K562 (cell line): Measurements from ENCODE around the gene KIF21A. TPM values are rescaled to one million over a fixed set of nuclear protein-coding genes. Genes with fewer than 3 reads are reported as not detected.
"Not testable (repeated sequence)": the region's sequence is repeated elsewhere in the genome, so short reads cannot be mapped to it uniquely, and the experiment has no call there.

Source experiments
- ATAC-seq: fragments of 200-7000 bp; cut with Tn5 transposase; 3 replicates; pipeline ENCODE4 v1.9.1; 2020; ENCODE audit warnings: moderate library complexity
- BruUV-seq: library from RNA; stranded (reverse); fragments of 400-500 nt; replicated peaks from 2 replicates; lab custom pipeline; 2021; lab: Mats Ljungman, UMichigan
- CTCF ChIA-PET: fragments of 300-600 bp; formaldehyde crosslinking; extraction: SDS; loops from one replicate; lab custom pipeline; 2021; ENCODE audit warnings: low intra/inter-chr PET ratio; lab: Yijun Ruan, JAX
- POLR2A ChIA-PET: fragments of 300-600, 350-650 bp; sonication (Branson Sonifier 250); formaldehyde crosslinking; extraction: SDS; loops from one replicate; lab custom pipeline; 2021; ENCODE audit warnings: antibody characterized with exemption, inconsistent platforms; lab: Yijun Ruan, JAX
- DNase-seq, 4 experiments: peaks; one replicate each; pipeline versions ENCODE4 v3.0.0 to v3.0.0-alpha.2; 2011 to 2018; ENCODE audit warnings: low spot score in 3 of 4, mixed read lengths in 3 of 4; ENCODE audit errors: extremely low read depth in 1 of 4
- FAIRE-seq: peaks from 2 replicates; lab custom pipeline; 2011; peaks lifted over from hg19 to GRCh38; lab: Jason Lieb, UNC
- H2AFZ ChIP-seq: 2 replicates; pipeline ENCODE4 v1.6.0; 2011; ENCODE audit warnings: low read depth, low read length, control low read depth, inconsistent platforms
- H3K27ac ChIP-seq: fragments of 200-600 bp; 3 replicates; pipeline ENCODE4 v1.8.0; 2011; ENCODE audit warnings: low read depth, mild to moderate bottlenecking, control low read depth, inconsistent platforms, low read length, moderate library complexity, mixed read lengths; ENCODE audit errors: extremely low read depth
- H3K27me3 ChIP-seq, 2 experiments: fragments of 300-600 bp in 1 of 2; 2 replicates in 1 of 2; 3 replicates in 1 of 2; pipeline versions ENCODE4 v1.6.0 to v1.8.0; 2011; ENCODE audit warnings: inconsistent platforms in 2 of 2, low read length in 2 of 2, mild to moderate bottlenecking in 1 of 2, mixed read lengths in 1 of 2, moderate library complexity in 1 of 2; ENCODE audit not compliant: control insufficient read depth in 2 of 2, insufficient read depth in 2 of 2
- H3K36me3 ChIP-seq: fragments of 300-600 bp; 3 replicates; pipeline ENCODE4 v1.8.0; 2011; ENCODE audit warnings: mild to moderate bottlenecking, low read length, inconsistent platforms; ENCODE audit not compliant: control insufficient read depth, insufficient read depth
- H3K4me1 ChIP-seq, 2 experiments: fragments of 200-600 bp in 1 of 2; replicated peaks in 1 of 2; 2 replicates in 1 of 2; 3 replicates in 1 of 2; pipeline versions ENCODE4 v1.5.1 to v1.8.0; 2011; ENCODE audit warnings: inconsistent platforms in 2 of 2, low read length in 2 of 2, mild to moderate bottlenecking in 1 of 2, mixed read lengths in 1 of 2, moderate library complexity in 1 of 2; ENCODE audit not compliant: control insufficient read depth in 2 of 2, insufficient read depth in 2 of 2
- H3K4me2 ChIP-seq: 2 replicates; pipeline ENCODE4 v1.6.1; 2011; ENCODE audit warnings: low read length, control low read depth, inconsistent platforms, mixed read lengths; ENCODE audit not compliant: insufficient read depth
- H3K4me3 ChIP-seq: fragments of 200-600 bp; sonication (generic), shearing (Covaris generic); 2 replicates; pipeline ENCODE4 v1.5.1; 2016; ENCODE audit warnings: control low read depth, inconsistent platforms
- H3K79me2 ChIP-seq: fragments of 200-600 bp; 3 replicates; pipeline ENCODE4 v1.8.0; 2011; ENCODE audit warnings: low read length, inconsistent platforms; ENCODE audit not compliant: control insufficient read depth, insufficient read depth
- H3K9ac ChIP-seq, 2 experiments: 2 replicates each; pipeline versions ENCODE4 v1.6.0 to v1.6.1; 2011; ENCODE audit warnings: low read depth in 2 of 2, low read length in 2 of 2, control low read depth in 1 of 2, inconsistent platforms in 1 of 2, mild to moderate bottlenecking in 1 of 2, mixed read lengths in 1 of 2; ENCODE audit not compliant: insufficient read depth in 1 of 2
- H3K9me1 ChIP-seq: one replicate; pipeline ENCODE4 v1.6.0; 2011; ENCODE audit warnings: inconsistent platforms, mild to moderate bottlenecking, low read length, moderate library complexity; ENCODE audit not compliant: control insufficient read depth, insufficient read depth
- H3K9me3 ChIP-seq: replicated peaks from 2 replicates; pipeline ENCODE4 v1.5.1; 2011; ENCODE audit warnings: low read depth, low read length, inconsistent platforms; ENCODE audit not compliant: control insufficient read depth, insufficient read depth
- H4K20me1 ChIP-seq: replicated peaks from 2 replicates; pipeline ENCODE4 v1.6.1; 2011; ENCODE audit warnings: low read length, inconsistent platforms, mixed read lengths; ENCODE audit not compliant: control insufficient read depth, insufficient read depth
- FOSL1 ChIP-seq: fragments of 200-800 bp; sonication (Bioruptor generic); conservative IDR thresholded peaks from 2 replicates; pipeline ENCODE4 v1.6.1; 2016; ENCODE audit warnings: missing genetic modification characterization, missing compliant biosample characterization
- FOXA3 ChIP-seq, 2 experiments: fragments of 450-650 bp in 1 of 2; sonication (generic) in 1 of 2; formaldehyde crosslinking; IDR thresholded peaks in 1 of 2; conservative IDR thresholded peaks in 1 of 2; 2 replicates each; pipeline versions ENCODE4 v1.4.0 to v1.8.0; 2020 to 2022; ENCODE audit warnings: mild to moderate bottlenecking in 2 of 2, missing genetic modification reagents in 1 of 2
- JUND ChIP-seq, 2 experiments: IDR thresholded peaks; 2 replicates in 1 of 2; 3 replicates in 1 of 2; pipeline ENCODE4 v1.6.1; 2011; ENCODE audit warnings: borderline replicate concordance in 2 of 2, low read depth in 2 of 2, low read length in 2 of 2, improper control_type of control experiment in 1 of 2, missing biosample characterization in 1 of 2, missing genetic modification characterization in 1 of 2, missing genetic modification reagents in 1 of 2
- ZNF644 ChIP-seq: fragments of 200-800 bp; sonication (Bioruptor generic); IDR thresholded peaks from 2 replicates; pipeline ENCODE4 v1.6.1; 2016; ENCODE audit warnings: low read depth, missing genetic modification characterization, missing compliant biosample characterization
- WGBS: fragments of 100-300 bp; shearing (Covaris generic); methylation state at CpG from one replicate; pipeline ENCODE4 v1.1.6; 2016; ENCODE audit warnings: low coverage, mixed read lengths; ENCODE audit not compliant: insufficient coverage; ENCODE audit errors: missing lambda C conversion rate; 5-methylcytosine and 5-hydroxymethylcytosine counted together
- in situ Hi-C: fragments of 300-500 bp; cut with MboI; formaldehyde crosslinking; loops from 4 replicates; pipeline ENCODE4 v1.15.0; 2018; ENCODE audit warnings: inconsistent platforms, mixed read lengths
- intact Hi-C: fragments of 100-400 bp; cut with micrococcal nuclease; formaldehyde crosslinking; loops from 2 replicates; pipeline ENCODE4 v1.14.2; 2022
- polyA plus RNA-seq, 8 experiments: library from polyadenylated mRNA; depleted of rRNA in 4 of 8; stranded (reverse) in 5 of 8; unstranded in 3 of 8; fragments of >200 nt; fragmentation: Nextera tagmentation in 2 of 8; fragmentation: Illumina TruSeq in 1 of 8; extraction: Ambion mirVana in 2 of 8; extraction: Trizol in 1 of 8; gene quantifications; 2 replicates each; pipeline versions ENCODE4 v1.2.1 to v1.2.3, GENCODE V29; 2011 to 2014; ENCODE audit warnings: inconsistent platforms in 1 of 8, missing spikeins in 1 of 8
- total RNA-seq, 7 experiments: library from RNA; depleted of rRNA in 6 of 7; stranded (reverse); fragments of >200 nt in 6 of 7; fragmentation: Illumina TruSeq in 2 of 7; extraction: Trizol in 2 of 7; gene quantifications; 2 replicates each; pipeline versions ENCODE4 v1.2.1 to v1.2.3, GENCODE V29; 2011 to 2021; ENCODE audit warnings: low replicate concordance in 1 of 7

The KIF21A gene
- total and polyA plus RNA-seq, 9 of the 15 experiments (the other 6 are each of a cell fraction or from before 2014, with no cell fraction given) = 17.7 to 45.0 (median 30.3) TPM

GRCh38 chr12:39475136-39475535, 32.2 kb upstream of the KIF21A start:
- H3K9me1 ChIP-seq, FAIRE-seq, H3K4me1 ChIP-seq, CTCF ChIA-PET, H3K36me3 ChIP-seq, DNase-seq, in situ Hi-C loops, intact Hi-C loops, H3K79me2 ChIP-seq, ATAC-seq, H3K27ac ChIP-seq, H3K4me3 ChIP-seq, H3K9ac ChIP-seq, H3K27me3 ChIP-seq, BruUV-seq, H3K9me3 ChIP-seq, H4K20me1 ChIP-seq: not testable (repeated sequence)
- peak overlapping the region; percentile 44; the same call in 1 of the 2 replicates for H2AFZ ChIP-seq
- 35% methylated on average over 7 of the region's 11 CpGs for WGBS
- peak in 1 of 2 experiments; percentile 28; a peak in 1 of 4 replicates for TF ChIP-seq FOXA3 (CRISPR knock-in tag; conservative IDR thresholded peaks at IDR 0.05 in 1 of 2, IDR thresholded peaks at IDR 0.05 in 1 of 2)
- 0 out of 2 replicates have a peak overlapping the region, but pooled peaks have one; percentile 18 for H3K4me2 ChIP-seq
- POLR2A ChIA-PET = interaction anchor here (1.0 kb wide), 1 partner anchor 31 kb away, joined by 3 read pairs; no protein-coding TSS in a partner anchor

DNA sequence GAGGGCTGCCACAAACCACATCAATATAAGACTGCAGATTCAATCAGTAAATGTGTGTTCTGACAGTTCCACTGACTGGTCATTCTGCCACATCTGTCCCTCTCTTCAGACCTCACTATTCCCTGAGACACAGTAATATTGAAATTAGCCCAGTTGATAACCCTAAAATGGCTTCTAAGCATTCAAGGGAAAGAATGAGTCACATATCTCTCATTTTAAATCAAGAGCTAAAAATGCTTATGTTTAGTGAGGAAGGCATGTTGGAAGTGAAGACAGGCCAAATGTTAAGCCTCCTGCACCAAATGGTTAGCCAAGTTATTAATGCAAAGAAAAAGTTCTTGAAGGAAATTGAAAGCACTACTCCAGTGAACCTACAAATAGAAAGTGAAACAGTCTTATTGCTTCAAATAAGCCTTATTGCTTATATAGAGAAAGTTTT, 24.5 kb upstream of the KIF21A start:
- CTCF ChIA-PET = no interaction called here

More for the DNA sequence above, 24.5 kb upstream of the KIF21A start:
- no peaks in the 10 kb centered on the region for H3K9me3 ChIP-seq
- ATAC-seq = no peak
- H3K9me1 ChIP-seq = no peaks in the 10 kb centered on the region
- H3K4me3 ChIP-seq = no peak overlapping the region
- no peaks in the 10 kb centered on the region for H3K79me2 ChIP-seq
- in situ Hi-C loops = no loop called here
- FAIRE-seq = no peak
- no peaks in the 10 kb centered on the region for H4K20me1 ChIP-seq
- DNase-seq = no peak
- no TSS peak for BruUV-seq
- no peak overlapping the region for H3K4me2 ChIP-seq
- no peaks in the 10 kb centered on the region for H3K4me1 ChIP-seq
- intact Hi-C loops = no loop called here
- no peaks in the 10 kb centered on the region for H3K36me3 ChIP-seq
- TF ChIP-seq JUND (IDR thresholded peaks at IDR 0.05; ENCODE audit: borderline replicate concordance, low read depth, low read length) (no peak; the same call in 1 of the 2 replicates), JUND (tag; IDR thresholded peaks at IDR 0.05; ENCODE audit: borderline replicate concordance, low read depth, low read length) (peak; percentile 73; the same call in 1 of the 3 replicates), ZNF644 (tag) (no peak), FOSL1 (tag) (peak; percentile 75)
- no peak overlapping the region for H2AFZ ChIP-seq
- POLR2A ChIA-PET = no interaction called here
- no peaks in the 10 kb centered on the region for H3K27me3 ChIP-seq
- H3K27ac ChIP-seq = no peak overlapping the region
- H3K9ac ChIP-seq = no peak overlapping the region
